ENCODE measurements around the gene MAPK10.
A peak's percentile ranks its signal among the peaks of the same experiment; 100 is the strongest.

The MAPK10 gene

GRCh38 chr4:86359944-86360478, at the start of gene MAPK10:
MAPK10 (minus strand) TSS chr4:86360053.
- peak; percentile 12 for DNase-seq (ENCODE audit: low read depth)

GRCh38 chr4:86403575-86403974, 43.7 kb upstream of the MAPK10 start:
- no peak for DNase-seq (ENCODE audit: low read depth)

GRCh38 chr4:86401826-86402225, 42.0 kb upstream of the MAPK10 start:
- no peak for DNase-seq (ENCODE audit: low read depth)

GRCh38 chr4:86400216-86400615, 40.4 kb upstream of the MAPK10 start:
- no peak for DNase-seq (ENCODE audit: low read depth)

GRCh38 chr4:86398187-86398586, 38.3 kb upstream of the MAPK10 start:
- DNase-seq (ENCODE audit: low read depth): no peak

- no peak for DNase-seq (ENCODE audit: low read depth)
Observed at GRCh38 chr4:86393749-86394148, 33.9 kb upstream of the MAPK10 start.

- no peak for DNase-seq (ENCODE audit: low read depth)
Observed at GRCh38 chr4:86389664-86390063, 29.8 kb upstream of the MAPK10 start.

GRCh38 chr4:86388252-86388651, 28.4 kb upstream of the MAPK10 start:
- DNase-seq (ENCODE audit: low read depth): no peak

- no peak for DNase-seq (ENCODE audit: low read depth)
Observed at GRCh38 chr4:86386817-86387415, 27.1 kb upstream of the MAPK10 start.

GRCh38 chr4:86386201-86386600, 26.3 kb upstream of the MAPK10 start:
- no peak for DNase-seq (ENCODE audit: low read depth)

GRCh38 chr4:86381431-86381830, 21.6 kb upstream of the MAPK10 start:
- DNase-seq (ENCODE audit: low read depth): no peak

GRCh38 chr4:86380181-86380724, 20.4 kb upstream of the MAPK10 start:
- no peak for DNase-seq (ENCODE audit: low read depth)

GRCh38 chr4:86376850-86377249, 17.0 kb upstream of the MAPK10 start:
- no peak for DNase-seq (ENCODE audit: low read depth)

GRCh38 chr4:86368433-86368832, 8.6 kb upstream of the MAPK10 start:
- DNase-seq (ENCODE audit: low read depth): no peak

- no peak for DNase-seq (ENCODE audit: low read depth)
Observed at GRCh38 chr4:86367577-86367976, 7.7 kb upstream of the MAPK10 start.

GRCh38 chr4:86366920-86367319, 7.1 kb upstream of the MAPK10 start:
- DNase-seq (ENCODE audit: low read depth): no peak

GRCh38 chr4:86362510-86362909, 2.7 kb upstream of the MAPK10 start:
- DNase-seq (ENCODE audit: low read depth): no peak

- no peak for DNase-seq (ENCODE audit: low read depth)
Observed at GRCh38 chr4:86358257-86358656, 1.6 kb downstream of the MAPK10 start.

GRCh38 chr4:86357608-86358007, 2.2 kb downstream of the MAPK10 start:
- no peak for DNase-seq (ENCODE audit: low read depth)

GRCh38 chr4:86356425-86357210, 3.2 kb downstream of the MAPK10 start:
- DNase-seq (ENCODE audit: low read depth): no peak

- DNase-seq (ENCODE audit: low read depth): no peak
Observed at GRCh38 chr4:86354390-86354789, 5.5 kb downstream of the MAPK10 start.

- DNase-seq (ENCODE audit: low read depth): no peak
Observed at GRCh38 chr4:86346320-86346719, 13.5 kb downstream of the MAPK10 start.

- DNase-seq (ENCODE audit: low read depth): no peak
Observed at GRCh38 chr4:86344127-86344526, 15.7 kb downstream of the MAPK10 start.
